ENCODE data around the gene XCL1. TPM values are rescaled to one million over a fixed set of nuclear protein-coding genes. Genes with fewer than 3 reads are reported as not detected.

Gene XCL1
- total and polyA plus RNA-seq, 2 experiments from 2014 or later, result 0.24 TPM; not detected in 1

- H3K79me2 ChIP-seq (replicated peaks; ENCODE audit: insufficient read depth), result no peaks in the 10 kb centered on the region
- H3K4me2 ChIP-seq, result no peak overlapping the region
- ATAC-seq, result no peak
- no peaks in the 10 kb centered on the region for H3K36me3 Mint-ChIP-seq (ENCODE audit: low read depth)
- no peaks in the 10 kb centered on the region for H3K27me3 ChIP-seq (ENCODE audit: insufficient read depth)
- no peak for DNase-seq (ENCODE audit: low spot score)
- H3K4me1 ChIP-seq (ENCODE audit: insufficient read depth), result no peaks in the 10 kb centered on the region
- H3K27me3 Mint-ChIP-seq (ENCODE audit: insufficient read depth, low read depth, poor library complexity), result no peaks in the 10 kb centered on the region
- no peaks in the 10 kb centered on the region for H3K36me3 ChIP-seq (ENCODE audit: insufficient read depth)
- TF ChIP-seq CREB1 (CRISPR knock-in tag; IDR thresholded peaks at IDR 0.05; ENCODE audit: low read depth), result no peak
- TF ChIP-seq REST (IDR thresholded peaks at IDR 0.05; ENCODE audit: unreplicated experiment), result no peak
- TF ChIP-seq NANOG (IDR thresholded peaks at IDR 0.05; ENCODE audit: borderline replicate concordance), result no peak
- TF ChIP-seq POLR2AphosphoS5 (IDR thresholded peaks at IDR 0.05; ENCODE audit: low read depth), result no peak
- TF ChIP-seq ETS1 (IDR thresholded peaks at IDR 0.05), result no peak
- no peak overlapping the region for H3K27ac ChIP-seq (ENCODE audit: low read depth)
- H2AFZ ChIP-seq, result no peak overlapping the region
- H3K4me3 ChIP-seq, result no peak overlapping the region
- no peaks in the 10 kb centered on the region for H3F3A ChIP-seq (replicated peaks; ENCODE audit: low read depth)
- no peak overlapping the region for H3K27ac Mint-ChIP-seq
- no peaks in the 10 kb centered on the region; the same call in 1 of the 2 replicates for H3K9me2 ChIP-seq (ENCODE audit: insufficient read depth)
- no peaks in the 10 kb centered on the region for H4K20me1 ChIP-seq (replicated peaks; ENCODE audit: insufficient read depth)
- H3K9me3 Mint-ChIP-seq, result no peaks in the 10 kb centered on the region
- no peaks in the 10 kb centered on the region for H3K4me1 Mint-ChIP-seq
- no peak overlapping the region for H3K4me3 Mint-ChIP-seq
Observed at GRCh38 chr1:168561989-168562388, 14.4 kb upstream of the XCL1 start.

GRCh38 chr1:168565825-168566224 lies 10.6 kb upstream of the XCL1 start:
- no peak for DNase-seq (ENCODE audit: low spot score)
- Mint-ChIP-seq H3K27me3 (ENCODE audit: insufficient read depth, low read depth, poor library complexity) (peaks cover 2% of the 10 kb centered on the region), H3K4me1 (peaks cover 19% of the 10 kb centered on the region), H3K36me3 (ENCODE audit: low read depth) (no peaks in the 10 kb centered on the region), H3K9me3 (no peaks in the 10 kb centered on the region; the same call in 2 of the 3 replicates), H3K27ac (no peak overlapping the region), H3K4me3 (no peak overlapping the region)
- no peak overlapping the region for H2AFZ ChIP-seq
- H3F3A ChIP-seq (replicated peaks; ENCODE audit: low read depth), result no peaks in the 10 kb centered on the region
- H3K36me3 ChIP-seq (ENCODE audit: insufficient read depth), result no peaks in the 10 kb centered on the region
- ATAC-seq, result no peak
- no peaks in the 10 kb centered on the region for H3K27me3 ChIP-seq (ENCODE audit: insufficient read depth)
- no peaks in the 10 kb centered on the region for H3K79me2 ChIP-seq (replicated peaks; ENCODE audit: insufficient read depth)
- H3K9me2 ChIP-seq (ENCODE audit: insufficient read depth), result no peaks in the 10 kb centered on the region; the same call in 1 of the 2 replicates
- no peak overlapping the region for H3K4me2 ChIP-seq
- H3K4me1 ChIP-seq (ENCODE audit: insufficient read depth), result peaks cover 9% of the 10 kb centered on the region
- no peak overlapping the region for H3K4me3 ChIP-seq
- H4K20me1 ChIP-seq (replicated peaks; ENCODE audit: insufficient read depth), result no peaks in the 10 kb centered on the region
- H3K27ac ChIP-seq (ENCODE audit: low read depth), result no peak overlapping the region
- no peak for TF ChIP-seq JUNB (IDR thresholded peaks at IDR 0.05; ENCODE audit: unreplicated experiment)
- TF ChIP-seq ETS1 (IDR thresholded peaks at IDR 0.05), result no peak
- TF ChIP-seq NANOG (IDR thresholded peaks at IDR 0.05; ENCODE audit: borderline replicate concordance), result no peak
- no peak for TF ChIP-seq ZNF114 (CRISPR knock-in tag; IDR thresholded peaks at IDR 0.05)
- no peak for TF ChIP-seq POLR2AphosphoS5 (IDR thresholded peaks at IDR 0.05; ENCODE audit: low read depth)
- TF ChIP-seq REST (IDR thresholded peaks at IDR 0.05; ENCODE audit: unreplicated experiment), result no peak

All from GM23338 (cell line).